Astrocyte (in vitro differentiated cells and primary cell): ENCODE results near the gene HHIP. TPM values are rescaled to one million over a fixed set of nuclear protein-coding genes. Genes with fewer than 3 reads are reported as not detected.

ENCODE experiments used
- DNase-seq: peaks from one replicate; pipeline ENCODE4 v3.0.0-alpha.2; 2010; ENCODE audit warnings: low read depth
- FAIRE-seq: peaks from 2 replicates; lab custom pipeline; 2011; peaks lifted over from hg19 to GRCh38; lab: Jason Lieb, UNC
- H2AFZ ChIP-seq: 2 replicates; pipeline ENCODE4 v1.6.0; 2012; ENCODE audit warnings: low read depth, low read length, inconsistent platforms
- H3K27ac ChIP-seq: 2 replicates; pipeline ENCODE4 v1.5.1; 2011; ENCODE audit warnings: low read depth, low read length, inconsistent platforms
- H3K27me3 ChIP-seq: 2 replicates; pipeline ENCODE4 v1.6.0; 2011; ENCODE audit warnings: low read length, inconsistent platforms; ENCODE audit not compliant: insufficient read depth
- H3K36me3 ChIP-seq: 2 replicates; pipeline ENCODE4 v1.5.1; 2011; ENCODE audit warnings: low read length, inconsistent platforms; ENCODE audit not compliant: insufficient read depth
- H3K4me1 ChIP-seq: 2 replicates; pipeline ENCODE4 v1.5.1; 2011; ENCODE audit warnings: low read length, inconsistent platforms; ENCODE audit not compliant: insufficient read depth
- H3K4me2 ChIP-seq: 2 replicates; pipeline ENCODE4 v1.6.0; 2012; ENCODE audit warnings: low read length, inconsistent platforms
- H3K4me3 ChIP-seq: 2 replicates; pipeline ENCODE4 v1.5.1; 2011; ENCODE audit warnings: low read depth, mild to moderate bottlenecking, low read length, inconsistent platforms; ENCODE audit not compliant: insufficient read depth
- H3K79me2 ChIP-seq: 2 replicates; pipeline ENCODE4 v1.6.0; 2012; ENCODE audit warnings: mild to moderate bottlenecking, low read length, inconsistent platforms; ENCODE audit not compliant: insufficient read depth
- H3K9ac ChIP-seq: 2 replicates; pipeline ENCODE4 v1.6.0; 2012; ENCODE audit warnings: mild to moderate bottlenecking, low read length, inconsistent platforms
- H3K9me3 ChIP-seq: 2 replicates; pipeline ENCODE4 v1.5.1; 2012; ENCODE audit warnings: low read depth, mild to moderate bottlenecking, low read length, inconsistent platforms; ENCODE audit not compliant: insufficient read depth
- H4K20me1 ChIP-seq: 2 replicates; pipeline ENCODE4 v1.6.0; 2012; ENCODE audit warnings: low read length, inconsistent platforms; ENCODE audit not compliant: insufficient read depth
- H3K27ac Mint-ChIP-seq: one replicate; pipeline ENCODE4 v1.8.0; 2021; ENCODE audit warnings: mild to moderate bottlenecking, mixed read lengths; ENCODE audit not compliant: unreplicated experiment
- H3K27me3 Mint-ChIP-seq: one replicate; pipeline ENCODE4 v1.8.0; 2021; ENCODE audit warnings: low read depth, mixed read lengths; ENCODE audit not compliant: unreplicated experiment
- H3K36me3 Mint-ChIP-seq: one replicate; pipeline ENCODE4 v1.8.0; 2021; ENCODE audit warnings: low read depth, mixed read lengths; ENCODE audit not compliant: unreplicated experiment
- H3K4me1 Mint-ChIP-seq: one replicate; pipeline ENCODE4 v1.8.0; 2021; ENCODE audit warnings: low read depth, mixed read lengths; ENCODE audit not compliant: unreplicated experiment
- H3K4me3 Mint-ChIP-seq: one replicate; pipeline ENCODE4 v1.8.0; 2021; ENCODE audit warnings: mild to moderate bottlenecking, moderate library complexity, mixed read lengths; ENCODE audit not compliant: unreplicated experiment
- H3K9me3 Mint-ChIP-seq: one replicate; pipeline ENCODE4 v1.8.0; 2021; ENCODE audit warnings: mild to moderate bottlenecking, mixed read lengths; ENCODE audit not compliant: unreplicated experiment
- CTCF ChIP-seq: IDR thresholded peaks from 2 replicates; pipeline ENCODE4 v1.5.1; 2011; ENCODE audit warnings: low read depth, mild to moderate bottlenecking, inconsistent platforms, low read length, moderate library complexity; ENCODE audit not compliant: insufficient read depth
- EZH2 ChIP-seq: IDR thresholded peaks from 2 replicates; pipeline ENCODE4 v1.6.1; 2012; ENCODE audit warnings: mild to moderate bottlenecking, low read length, inconsistent platforms; ENCODE audit not compliant: insufficient read depth
- total RNA-seq: library from RNA; stranded (reverse); gene quantifications from 2 replicates; pipeline ENCODE4 v1.2.1, GENCODE V29; 2021

The HHIP gene
- total RNA-seq, 1 donor from 2014 or later, result 4.0 TPM

DNA sequence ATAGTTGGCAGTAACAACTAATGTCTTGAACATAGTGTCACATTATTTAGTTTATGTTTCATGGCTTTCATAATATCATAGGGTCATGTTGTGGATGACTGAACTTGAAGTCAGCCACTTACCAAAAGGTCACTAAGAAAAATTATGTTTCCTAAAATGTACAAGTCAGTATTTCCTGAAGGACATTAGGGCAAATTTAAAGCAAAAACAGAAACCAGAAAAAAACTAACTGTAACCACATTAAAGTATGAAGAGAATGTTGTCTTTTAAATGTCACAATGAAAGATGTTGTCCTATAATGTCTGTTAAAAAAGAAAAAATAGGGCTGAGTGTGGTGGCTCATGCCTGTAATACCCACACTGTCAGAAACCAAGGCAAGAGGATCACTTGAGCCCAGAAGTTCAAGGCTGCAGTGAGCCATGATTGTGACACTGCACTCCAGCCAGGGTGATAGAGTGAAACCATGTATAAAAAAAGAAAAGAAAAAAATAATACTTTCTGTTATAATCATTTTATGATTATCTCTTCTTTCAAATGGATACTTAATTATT is 55.8 kb downstream of the HHIP start:
- Histone ChIP-seq H3K27me3 (no peaks in the 10 kb centered on the region), H2AFZ (no peak overlapping the region), H3K79me2 (no peaks in the 10 kb centered on the region), H4K20me1 (no peaks in the 10 kb centered on the region), H3K27ac (peak overlapping the region; percentile 16), H3K4me3 (no peak overlapping the region), H3K36me3 (peaks cover 9% of the 10 kb centered on the region), H3K9me3 (no peaks in the 10 kb centered on the region), H3K4me2 (peak overlapping the region; percentile 8), H3K9ac (no peak overlapping the region), H3K4me1 (peaks cover 32% of the 10 kb centered on the region)
- Mint-ChIP-seq H3K4me3 (no peak overlapping the region), H3K27me3 (no peaks in the 10 kb centered on the region), H3K4me1 (peaks cover 31% of the 10 kb centered on the region), H3K9me3 (no peaks in the 10 kb centered on the region), H3K27ac (peak overlapping the region; percentile 47), H3K36me3 (no peaks in the 10 kb centered on the region)
- FAIRE-seq, result peak; percentile 66
- peak; percentile 26 for DNase-seq
- TF ChIP-seq CTCF (no peak), EZH2 (no peak)

GRCh38 chr4:144703494-144703893 is 57.5 kb downstream of the HHIP start:
- Histone ChIP-seq H3K4me3 (no peak overlapping the region), H3K4me2 (no peak overlapping the region), H3K4me1 (peaks cover 35% of the 10 kb centered on the region), H3K79me2 (no peaks in the 10 kb centered on the region), H4K20me1 (no peaks in the 10 kb centered on the region), H3K27ac (no peak overlapping the region), H3K9me3 (no peaks in the 10 kb centered on the region), H2AFZ (no peak overlapping the region), H3K36me3 (peaks cover 11% of the 10 kb centered on the region), H3K9ac (no peak overlapping the region), H3K27me3 (no peaks in the 10 kb centered on the region)
- DNase-seq (no peak), FAIRE-seq (no peak)
- no peak overlapping the region for H3K27ac Mint-ChIP-seq
- no peaks in the 10 kb centered on the region for H3K9me3 Mint-ChIP-seq
- H3K4me3 Mint-ChIP-seq, result no peak overlapping the region
- H3K27me3 Mint-ChIP-seq, result no peaks in the 10 kb centered on the region
- TF ChIP-seq EZH2 (no peak), CTCF (no peak)
- peaks cover 31% of the 10 kb centered on the region for H3K4me1 Mint-ChIP-seq
- H3K36me3 Mint-ChIP-seq, result no peaks in the 10 kb centered on the region
